ENCODE data around the gene OR8S1. TPM values are rescaled to one million over a fixed set of nuclear protein-coding genes. Genes with fewer than 3 reads are reported as not detected.
"Not testable (repeated sequence)": the region's sequence is repeated elsewhere in the genome, so short reads cannot be mapped to it uniquely, and the experiment has no call there.

The OR8S1 gene
- total RNA-seq, 1 experiment from 2014 or later = not detected

- Mint-ChIP-seq H3K9me3 (ENCODE audit: unreplicated experiment) (no peaks in the 10 kb centered on the region), H3K36me3 (ENCODE audit: insufficient read depth, unreplicated experiment) (no peaks in the 10 kb centered on the region), H3K4me3 (ENCODE audit: unreplicated experiment) (no peak overlapping the region), H3K4me1 (ENCODE audit: insufficient read depth, unreplicated experiment) (no peaks in the 10 kb centered on the region), H3K27ac (ENCODE audit: low read depth, unreplicated experiment) (no peak overlapping the region), H3K27me3 (ENCODE audit: insufficient read depth, unreplicated experiment) (peaks cover 61% of the 10 kb centered on the region)
- intact Hi-C loops (cut with micrococcal nuclease) = no loop called here
- CTCF ChIA-PET = no interaction called here
- DNase-seq (ENCODE audit: unreplicated experiment) = no peak
- no peak for TF ChIP-seq CTCF (IDR thresholded peaks at IDR 0.05; ENCODE audit: unreplicated experiment)
- POLR2A ChIA-PET = no interaction called here
- no TSS peak for BruUV-seq (replicated peaks)
Measured at GRCh38 chr12:48508987-48509386, 16.4 kb upstream of the OR8S1 start.

GRCh38 chr12:48510111-48510510 is 15.3 kb upstream of the OR8S1 start:
- Mint-ChIP-seq H3K36me3 (ENCODE audit: insufficient read depth, unreplicated experiment) (no peaks in the 10 kb centered on the region), H3K27me3 (ENCODE audit: insufficient read depth, unreplicated experiment) (peaks cover 61% of the 10 kb centered on the region), H3K27ac (ENCODE audit: low read depth, unreplicated experiment) (no peak overlapping the region), H3K9me3 (ENCODE audit: unreplicated experiment) (no peaks in the 10 kb centered on the region), H3K4me1 (ENCODE audit: insufficient read depth, unreplicated experiment) (no peaks in the 10 kb centered on the region), H3K4me3 (ENCODE audit: unreplicated experiment) (no peak overlapping the region)
- ChIA-PET CTCF (no interaction called here), POLR2A (no interaction called here)
- BruUV-seq (replicated peaks) = no TSS peak
- intact Hi-C loops (cut with micrococcal nuclease) = loop anchor here (2.0 kb wide), 1 partner anchor 37 kb away; the partner anchor contains the start of gene ANP32D
- no peak for DNase-seq (ENCODE audit: unreplicated experiment)
- no peak for TF ChIP-seq CTCF (IDR thresholded peaks at IDR 0.05; ENCODE audit: unreplicated experiment)

- no peaks in the 10 kb centered on the region for H3K9me3 Mint-ChIP-seq (ENCODE audit: unreplicated experiment)
- TF ChIP-seq CTCF (IDR thresholded peaks at IDR 0.05; ENCODE audit: unreplicated experiment) = no peak
- no peaks in the 10 kb centered on the region for H3K4me1 Mint-ChIP-seq (ENCODE audit: insufficient read depth, unreplicated experiment)
- H3K27me3 Mint-ChIP-seq (ENCODE audit: insufficient read depth, unreplicated experiment) = peaks cover 38% of the 10 kb centered on the region
- H3K4me3 Mint-ChIP-seq (ENCODE audit: unreplicated experiment) = no peak overlapping the region
- CTCF ChIA-PET = no interaction called here
- DNase-seq (ENCODE audit: unreplicated experiment) = no peak
- no TSS peak for BruUV-seq (replicated peaks)
- POLR2A ChIA-PET = no interaction called here
- no peaks in the 10 kb centered on the region for H3K36me3 Mint-ChIP-seq (ENCODE audit: insufficient read depth, unreplicated experiment)
- intact Hi-C loops (cut with micrococcal nuclease) = no loop called here
- no peak overlapping the region for H3K27ac Mint-ChIP-seq (ENCODE audit: low read depth, unreplicated experiment)
Measured at GRCh38 chr12:48512855-48513254, 12.6 kb upstream of the OR8S1 start.

GRCh38 chr12:48514728-48515127 is 10.7 kb upstream of the OR8S1 start:
- intact Hi-C loops (cut with micrococcal nuclease) = no loop called here
- no peak overlapping the region for H3K27ac Mint-ChIP-seq (ENCODE audit: low read depth, unreplicated experiment)
- BruUV-seq (replicated peaks) = no TSS peak
- CTCF ChIA-PET = no interaction called here
- H3K4me3 Mint-ChIP-seq (ENCODE audit: unreplicated experiment) = no peak overlapping the region
- H3K27me3 Mint-ChIP-seq (ENCODE audit: insufficient read depth, unreplicated experiment) = peaks cover 19% of the 10 kb centered on the region
- TF ChIP-seq CTCF (IDR thresholded peaks at IDR 0.05; ENCODE audit: unreplicated experiment) = no peak
- no peaks in the 10 kb centered on the region for H3K36me3 Mint-ChIP-seq (ENCODE audit: insufficient read depth, unreplicated experiment)
- DNase-seq (ENCODE audit: unreplicated experiment) = no peak
- no peaks in the 10 kb centered on the region for H3K4me1 Mint-ChIP-seq (ENCODE audit: insufficient read depth, unreplicated experiment)
- H3K9me3 Mint-ChIP-seq (ENCODE audit: unreplicated experiment) = no peaks in the 10 kb centered on the region
- POLR2A ChIA-PET = no interaction called here

- POLR2A ChIA-PET; BruUV-seq (replicated peaks); DNase-seq (ENCODE audit: unreplicated experiment); H3K27me3 Mint-ChIP-seq (ENCODE audit: insufficient read depth, unreplicated experiment); H3K4me1 Mint-ChIP-seq (ENCODE audit: insufficient read depth, unreplicated experiment); H3K4me3 Mint-ChIP-seq (ENCODE audit: unreplicated experiment); H3K9me3 Mint-ChIP-seq (ENCODE audit: unreplicated experiment); intact Hi-C loops (cut with micrococcal nuclease); H3K36me3 Mint-ChIP-seq (ENCODE audit: insufficient read depth, unreplicated experiment); H3K27ac Mint-ChIP-seq (ENCODE audit: low read depth, unreplicated experiment): not testable (repeated sequence)
- CTCF ChIA-PET = interaction anchor here (0.6 kb wide), 1 partner anchor 95 kb away, joined by 3 read pairs; no protein-coding TSS in a partner anchor
Measured at GRCh38 chr12:48520381-48520780, 5.1 kb upstream of the OR8S1 start.
